KOPT-K1 (cell line): ENCODE results near the gene ENOSF1.

Experiments
- H3K27ac ChIP-seq: fragments of 200-600 bp; sonication (generic); 2 replicates; pipeline ENCODE4 v1.5.1; 2016; ENCODE audit warnings: antibody characterized with exemption, mild to moderate bottlenecking, low read depth, low read length; ENCODE audit not compliant: poor library complexity, severe bottlenecking
- H3K36me3 ChIP-seq: fragments of 200-600 bp; sonication (generic); 2 replicates; pipeline ENCODE4 v1.5.1; 2017; ENCODE audit warnings: antibody characterized with exemption, mild to moderate bottlenecking, low read length, moderate library complexity; ENCODE audit not compliant: insufficient read depth
- H3K9me3 ChIP-seq: fragments of 200-600 bp; sonication (generic); 2 replicates; pipeline ENCODE4 v1.5.1; 2017; ENCODE audit warnings: antibody characterized with exemption, low read length, mild to moderate bottlenecking; ENCODE audit not compliant: insufficient read depth, poor library complexity, severe bottlenecking

The ENOSF1 gene

DNA sequence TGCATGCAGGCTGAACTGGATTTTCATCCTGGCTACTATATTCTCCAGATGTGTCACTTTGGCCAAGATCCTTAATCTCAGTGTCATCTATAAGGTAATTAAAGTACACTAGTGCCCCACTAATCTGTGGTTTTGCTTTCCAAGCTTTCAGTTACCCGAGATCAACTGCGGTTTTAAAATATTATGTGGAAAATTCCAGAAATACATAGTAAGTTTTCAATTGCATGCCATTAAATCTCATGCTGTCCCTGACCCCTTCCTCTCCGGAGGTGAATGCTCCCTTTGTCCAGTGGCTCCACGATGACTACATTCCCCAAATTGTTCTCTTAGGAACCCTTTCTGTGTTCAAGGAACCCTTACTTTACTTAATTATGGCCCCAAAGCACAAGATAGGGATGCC is 60.3 kb downstream of the ENOSF1 start:
- H3K36me3 ChIP-seq, result no peaks in the 10 kb centered on the region

DNA sequence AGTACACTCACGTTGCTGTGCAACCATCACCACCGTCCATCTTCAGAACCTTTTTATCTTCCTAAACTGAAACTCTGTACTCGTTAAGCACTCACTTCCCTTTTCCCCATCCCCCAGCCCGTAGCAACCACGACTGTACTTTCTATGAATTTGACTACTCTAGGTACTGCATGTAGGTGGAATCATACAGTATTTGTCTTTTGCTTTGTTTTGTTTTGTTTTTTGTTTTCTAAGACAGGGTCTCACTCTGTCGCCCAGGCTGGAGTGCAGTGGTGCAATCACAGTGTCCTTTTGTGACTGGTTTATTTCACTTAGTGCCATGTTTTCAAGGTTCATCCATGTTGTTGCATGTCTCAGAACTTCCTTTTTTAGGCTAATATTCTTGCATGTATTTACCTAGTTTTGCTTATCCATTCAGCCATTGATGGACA is 62.0 kb downstream of the ENOSF1 start:
- Histone ChIP-seq H3K27ac (peak overlapping the region; percentile 95), H3K36me3 (no peaks in the 10 kb centered on the region), H3K9me3 (no peaks in the 10 kb centered on the region)

More for the DNA sequence above, 60.3 kb downstream of the ENOSF1 start:
- H3K9me3 ChIP-seq, result no peaks in the 10 kb centered on the region
- H3K27ac ChIP-seq, result no peak overlapping the region

DNA sequence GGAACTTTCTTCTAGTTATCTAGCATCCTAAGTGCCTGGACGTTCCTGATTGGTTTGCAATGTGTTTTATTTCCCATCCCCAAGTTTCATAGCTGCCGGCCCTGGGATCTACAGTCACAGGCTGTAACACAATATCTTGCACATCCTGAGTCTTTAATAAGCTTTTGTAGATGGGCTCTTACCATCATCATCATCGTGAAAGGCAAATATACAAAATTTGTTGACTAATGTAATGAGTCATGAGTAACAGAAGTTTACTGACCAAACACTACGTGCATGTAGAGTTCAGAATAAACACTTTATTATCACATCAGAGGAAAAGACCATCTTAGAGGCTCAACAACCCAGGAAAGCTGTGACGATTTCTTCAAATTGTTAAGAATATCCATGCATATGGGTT is 63.1 kb downstream of the ENOSF1 start:
- peak overlapping the region; percentile 95 for H3K27ac ChIP-seq
- H3K36me3 ChIP-seq, result no peaks in the 10 kb centered on the region
- H3K9me3 ChIP-seq, result no peaks in the 10 kb centered on the region

DNA sequence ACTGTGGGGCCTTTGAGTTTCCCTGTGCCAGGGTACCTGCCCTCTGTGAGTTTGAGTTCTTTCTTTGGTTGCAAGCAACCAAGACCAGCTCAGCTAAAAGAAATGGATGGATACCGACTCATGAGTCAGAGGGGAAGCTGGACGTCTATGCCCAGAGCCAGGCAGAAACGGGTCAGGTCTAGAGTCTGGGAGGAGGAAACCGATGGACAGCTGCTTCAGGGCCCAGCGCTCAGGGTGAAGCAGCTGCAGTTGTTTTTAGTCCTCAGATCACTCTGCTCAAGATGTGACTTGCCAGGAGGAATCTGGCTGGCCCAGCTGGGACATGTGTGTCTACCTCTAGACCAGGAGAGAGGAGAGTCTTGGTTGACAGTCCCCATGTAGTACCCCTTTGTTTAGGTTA is 65.1 kb downstream of the ENOSF1 start:
- no peaks in the 10 kb centered on the region for H3K36me3 ChIP-seq
- H3K9me3 ChIP-seq, result no peaks in the 10 kb centered on the region
- no peak overlapping the region for H3K27ac ChIP-seq

DNA sequence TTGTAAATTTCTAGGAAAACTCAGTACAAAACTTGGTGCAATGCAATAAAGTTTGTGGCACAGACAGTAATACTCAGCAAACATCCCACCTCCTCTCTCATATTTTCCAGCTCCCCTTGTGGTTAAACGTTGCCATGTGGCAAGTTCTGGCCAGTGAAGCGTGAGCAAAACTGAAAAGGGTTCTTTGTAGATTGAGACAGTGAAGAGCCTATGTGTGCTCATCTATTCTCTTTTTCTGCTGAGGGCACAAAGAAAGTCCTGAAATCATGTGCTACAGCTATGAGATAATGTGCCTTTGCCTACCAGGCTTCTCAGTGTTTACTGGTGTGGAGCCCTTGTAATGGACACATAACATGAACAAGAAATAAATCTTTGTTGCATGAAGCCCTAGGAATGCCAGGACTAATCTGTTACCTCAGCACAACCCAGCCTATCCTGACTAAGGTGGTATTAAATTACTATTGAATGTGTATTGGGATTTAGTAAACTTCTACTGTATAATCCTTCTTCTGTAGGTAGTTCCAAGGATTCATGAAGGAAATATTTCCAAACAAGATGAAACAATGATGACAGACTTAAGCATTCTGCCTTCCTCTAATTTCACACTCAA is 67.9 kb downstream of the ENOSF1 start:
- H3K36me3 ChIP-seq, result no peaks in the 10 kb centered on the region
- peak overlapping the region; percentile 52 for H3K27ac ChIP-seq
- no peaks in the 10 kb centered on the region for H3K9me3 ChIP-seq

DNA sequence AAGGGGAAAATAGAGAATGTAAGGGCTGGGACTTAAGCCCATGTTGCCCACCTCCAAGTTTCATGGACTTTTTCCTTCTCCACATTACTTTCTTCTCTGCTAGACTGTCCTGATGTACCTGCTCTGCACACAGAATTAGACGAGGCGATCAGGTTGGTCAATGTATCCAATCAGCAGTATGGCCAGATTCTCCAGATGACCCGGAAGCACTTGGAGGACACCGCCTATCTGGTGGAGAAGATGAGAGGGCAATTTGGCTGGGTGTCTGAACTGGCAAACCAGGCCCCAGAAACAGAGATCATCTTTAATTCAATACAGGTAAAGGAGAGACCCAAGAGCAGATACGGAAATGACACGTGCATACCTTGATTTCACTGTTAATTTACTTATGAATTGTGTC is 71.2 kb downstream of the ENOSF1 start:
- Histone ChIP-seq H3K36me3 (no peaks in the 10 kb centered on the region), H3K27ac (no peak overlapping the region), H3K9me3 (no peaks in the 10 kb centered on the region)

DNA sequence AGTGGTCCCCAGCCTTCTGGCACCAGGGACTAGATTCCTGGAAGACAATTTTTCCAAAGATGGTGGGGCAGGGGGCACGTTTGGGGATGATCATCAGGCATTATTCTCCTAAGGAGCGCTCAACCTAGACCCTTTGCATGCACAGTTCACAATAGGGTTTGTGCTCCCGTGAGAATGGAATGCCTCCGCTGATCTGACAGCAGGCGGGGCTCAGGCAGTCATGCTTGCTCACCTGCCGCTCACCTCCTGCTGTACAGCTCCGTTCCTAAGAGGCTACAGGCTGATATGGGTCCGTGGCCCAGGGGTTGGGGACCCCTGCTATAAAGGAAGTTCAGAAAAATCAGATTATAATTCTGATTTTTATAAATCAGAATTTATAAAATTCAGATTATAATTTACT is 77.3 kb downstream of the ENOSF1 start:
- no peaks in the 10 kb centered on the region for H3K9me3 ChIP-seq
- no peak overlapping the region for H3K27ac ChIP-seq
- no peaks in the 10 kb centered on the region for H3K36me3 ChIP-seq

DNA sequence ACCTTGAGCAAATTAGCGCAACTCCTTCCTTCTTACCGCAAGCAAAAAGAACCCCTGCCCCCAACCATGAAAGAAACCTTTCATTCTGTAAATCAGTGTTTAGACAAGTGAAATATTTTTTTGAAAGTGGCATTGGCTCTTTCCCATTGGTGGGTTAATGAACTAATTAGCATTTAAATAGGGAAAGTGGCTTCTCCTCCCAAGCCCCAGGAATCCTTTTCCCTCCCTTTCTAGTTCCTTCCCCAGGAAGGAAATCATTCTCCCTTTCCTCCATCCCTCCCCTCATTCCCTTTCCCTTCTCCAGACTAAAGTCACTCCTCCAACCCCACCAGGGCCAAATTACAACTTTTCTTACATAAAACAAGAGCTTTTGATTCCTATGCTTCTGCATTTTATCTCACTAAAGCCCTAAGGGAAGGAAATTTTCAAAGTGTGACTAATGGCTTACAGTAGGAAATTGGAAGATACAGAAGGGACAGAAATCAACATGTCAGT is 77.8 kb downstream of the ENOSF1 start:
- Histone ChIP-seq H3K9me3 (no peaks in the 10 kb centered on the region), H3K36me3 (no peaks in the 10 kb centered on the region), H3K27ac (no peak overlapping the region)

DNA sequence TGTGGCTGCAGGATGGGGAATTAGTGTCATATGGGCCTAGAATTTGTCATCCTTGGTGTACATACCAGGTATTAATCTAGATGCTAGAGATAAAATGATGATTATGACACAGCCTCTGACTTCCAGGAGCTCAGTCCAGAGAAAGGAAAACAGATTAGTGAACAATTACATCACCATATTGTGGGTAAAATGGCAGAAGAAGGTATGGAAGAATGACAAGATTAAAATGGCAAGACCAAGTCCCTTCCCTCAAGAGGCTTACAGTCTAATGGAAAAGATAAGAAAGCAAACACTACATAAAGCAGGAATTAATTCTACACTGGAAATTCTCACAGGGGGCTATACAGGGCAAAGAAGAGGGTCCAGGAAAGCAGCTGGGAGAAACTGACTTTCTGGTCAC is 80.9 kb downstream of the ENOSF1 start:
- H3K9me3 ChIP-seq, result no peaks in the 10 kb centered on the region
- no peak overlapping the region for H3K27ac ChIP-seq
- no peaks in the 10 kb centered on the region for H3K36me3 ChIP-seq

DNA sequence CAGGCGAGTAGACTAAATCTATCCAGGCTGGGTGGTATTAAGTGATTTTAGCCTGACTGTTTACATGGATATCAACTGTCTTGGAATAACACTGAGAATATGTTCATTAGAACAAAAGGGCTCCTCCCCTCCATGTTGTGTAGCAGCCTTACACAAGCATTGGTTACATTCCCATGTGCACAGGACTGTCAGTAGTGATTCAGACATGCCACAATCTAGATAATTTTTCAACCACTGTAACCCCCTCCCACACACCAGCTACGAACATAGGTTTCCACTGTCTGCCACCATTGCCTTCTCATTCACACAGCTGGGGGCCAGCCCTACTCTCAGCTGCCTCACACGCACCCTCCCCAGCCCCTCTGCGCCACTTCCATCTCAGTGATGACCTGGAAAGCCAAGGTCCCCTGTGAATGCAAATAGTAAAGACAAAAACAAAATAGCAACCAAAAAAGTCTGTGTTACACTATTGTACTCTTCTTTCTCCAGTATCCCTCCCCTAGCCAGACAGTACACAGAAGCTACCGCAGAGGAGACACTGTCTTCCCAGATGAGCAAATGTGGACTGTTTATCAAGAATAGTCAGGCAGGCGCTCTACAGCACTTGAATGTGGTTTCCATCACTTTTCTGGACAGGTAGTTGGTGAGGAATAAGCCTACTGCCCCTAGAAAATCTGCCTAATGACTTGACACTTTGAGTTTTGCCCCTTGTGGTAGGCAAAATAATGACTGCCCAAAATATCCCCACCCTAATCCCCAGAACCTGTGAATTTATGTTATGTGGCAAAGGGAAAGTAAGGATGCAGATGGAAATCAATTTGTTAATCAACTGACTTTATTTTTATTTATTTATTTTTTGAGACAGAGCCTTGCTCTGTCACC is 82.9 kb downstream of the ENOSF1 start:
- Histone ChIP-seq H3K9me3 (no peaks in the 10 kb centered on the region), H3K36me3 (no peaks in the 10 kb centered on the region), H3K27ac (no peak overlapping the region)

DNA sequence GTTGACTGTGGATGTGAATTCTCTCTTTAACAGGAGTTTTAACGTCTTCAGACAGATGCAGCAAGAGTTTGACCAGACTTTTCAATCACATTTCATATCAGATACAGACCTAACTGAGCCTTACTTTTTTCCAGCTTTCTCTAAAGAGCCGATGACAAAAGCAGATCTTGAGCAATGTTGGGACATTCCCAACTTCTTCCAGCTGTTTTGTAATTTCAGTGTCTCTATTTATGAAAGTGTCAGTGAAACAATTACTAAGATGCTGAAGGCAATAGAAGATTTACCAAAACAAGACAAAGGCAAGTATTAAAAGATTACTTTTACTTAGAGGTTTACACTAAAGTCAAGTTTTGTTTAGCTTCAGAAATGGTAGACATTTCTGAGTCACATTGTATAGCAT is 85.2 kb downstream of the ENOSF1 start:
- no peaks in the 10 kb centered on the region for H3K9me3 ChIP-seq
- no peaks in the 10 kb centered on the region for H3K36me3 ChIP-seq
- H3K27ac ChIP-seq, result no peak overlapping the region

DNA sequence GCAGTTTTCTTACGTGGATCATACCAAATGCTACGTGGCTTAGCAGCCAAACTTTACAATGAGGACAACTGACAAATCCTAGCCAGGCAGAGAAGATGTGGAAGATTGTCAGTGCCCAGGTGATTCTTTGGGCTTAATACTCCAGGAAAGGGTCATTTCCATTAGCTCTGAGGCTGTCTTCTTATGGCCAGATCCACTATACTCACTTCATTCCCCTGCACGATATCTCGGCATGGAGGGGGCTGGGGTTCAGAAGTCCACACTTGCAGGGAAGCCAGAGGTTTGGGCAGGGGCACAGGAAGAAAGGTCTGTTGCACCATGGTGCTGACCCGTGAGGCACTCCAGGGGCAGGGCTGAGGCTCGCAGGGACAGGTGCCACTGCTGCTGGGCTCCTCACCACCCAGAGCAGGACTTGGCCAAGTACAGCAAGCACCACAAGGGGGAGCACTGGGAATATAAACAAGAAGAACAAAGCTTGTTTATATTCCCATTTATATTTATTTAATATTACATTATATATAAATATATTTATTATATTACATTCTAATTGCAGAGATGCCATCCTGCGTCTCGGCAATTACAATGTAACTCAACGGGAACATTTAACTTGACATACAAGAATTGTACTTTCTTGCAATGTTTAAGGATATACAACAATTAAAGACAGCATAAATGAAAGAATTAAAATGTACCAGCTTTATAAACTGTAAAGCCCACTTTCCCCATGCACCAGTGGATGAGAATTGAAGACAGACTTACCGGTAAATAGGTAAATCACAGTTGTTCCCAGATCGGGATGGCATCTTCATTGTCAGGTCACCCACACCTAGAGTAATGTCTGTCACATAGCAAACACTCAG is 88.4 kb downstream of the ENOSF1 start:
- no peak overlapping the region for H3K27ac ChIP-seq
- H3K9me3 ChIP-seq, result no peaks in the 10 kb centered on the region
- no peaks in the 10 kb centered on the region for H3K36me3 ChIP-seq

DNA sequence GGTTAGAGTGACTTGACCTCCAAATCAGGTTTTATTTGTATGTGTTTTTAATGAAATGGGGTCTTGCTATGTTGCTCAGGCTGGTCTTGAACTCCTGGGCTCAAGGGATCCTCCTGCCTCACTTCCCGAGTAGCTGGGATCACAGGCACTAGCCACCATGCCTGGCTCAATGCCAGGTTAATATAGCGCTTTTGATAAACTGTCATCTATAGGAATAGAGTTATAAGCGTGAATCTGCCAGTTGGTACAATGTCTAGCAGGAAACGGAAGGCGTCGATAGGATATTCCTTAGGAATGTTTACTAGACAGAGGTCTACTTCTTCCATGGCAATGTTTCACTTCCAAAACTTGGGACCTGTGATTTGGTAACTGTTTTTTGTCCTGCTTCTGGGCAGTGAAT is 90.1 kb downstream of the ENOSF1 start:
- H3K9me3 ChIP-seq, result no peaks in the 10 kb centered on the region
- no peaks in the 10 kb centered on the region for H3K36me3 ChIP-seq
- no peak overlapping the region for H3K27ac ChIP-seq

DNA sequence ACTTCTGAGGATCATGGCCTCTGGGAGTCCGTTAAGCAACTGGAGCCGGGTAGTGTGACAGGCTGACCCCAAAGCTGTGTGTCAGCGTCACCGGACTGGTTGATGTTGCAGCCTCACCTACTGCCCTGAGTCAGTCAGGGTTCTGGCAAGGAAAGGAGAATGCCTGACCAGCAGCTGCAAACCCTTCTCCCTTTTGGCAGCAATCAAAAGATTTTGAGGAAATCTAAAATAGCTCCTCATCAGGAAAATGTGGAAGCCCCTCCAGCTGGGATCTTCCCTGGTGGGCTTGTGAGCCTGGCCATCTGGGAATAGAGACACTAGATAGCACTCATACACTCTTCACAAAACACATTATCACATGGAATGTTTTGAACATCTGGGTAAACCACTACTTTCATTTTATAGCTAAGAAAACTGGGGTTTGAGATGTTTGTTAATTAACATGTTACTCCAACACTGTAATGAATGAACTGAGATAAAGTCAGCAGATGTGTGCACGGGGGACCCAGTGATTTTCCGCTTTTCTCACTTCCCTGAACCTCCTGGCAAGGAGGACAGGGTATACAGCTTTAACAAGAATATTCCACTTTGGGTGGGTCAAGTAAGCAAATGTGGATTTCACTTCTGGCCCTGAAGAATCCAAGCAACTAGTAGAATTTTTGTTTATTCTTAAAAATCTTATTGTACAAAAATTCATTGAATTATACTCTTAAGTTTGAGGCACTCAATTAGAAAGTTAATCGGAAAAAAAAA is 91.0 kb downstream of the ENOSF1 start:
- Histone ChIP-seq H3K9me3 (no peaks in the 10 kb centered on the region), H3K27ac (no peak overlapping the region), H3K36me3 (no peaks in the 10 kb centered on the region)
